Smooth muscle cell (in vitro differentiated cells): Measurements from ENCODE around the gene SLC30A7. TPM values are rescaled to one million over a fixed set of nuclear protein-coding genes. Genes with fewer than 3 reads are reported as not detected.
"Not testable (repeated sequence)": the region's sequence is repeated elsewhere in the genome, so short reads cannot be mapped to it uniquely, and the experiment has no call there.

Source experiments
- DNase-seq: peaks from one replicate; lab custom pipeline; 2025; ENCODE audit not compliant: unreplicated experiment; lab: John Stamatoyannopoulos, UW
- H2AFZ ChIP-seq: fragments of 200-600 bp; sonication (generic); 2 replicates; pipeline ENCODE4 v1.6.0; 2016; ENCODE audit warnings: antibody characterized with exemption, low read depth, mild to moderate bottlenecking
- H3F3A ChIP-seq: fragments of 200-600 bp; sonication (generic); 2 replicates; pipeline ENCODE4 v1.6.0; 2017; ENCODE audit warnings: antibody characterized with exemption, low read depth
- H3K27ac ChIP-seq: fragments of 200-600 bp; sonication (generic); 2 replicates; pipeline ENCODE4 v1.5.1; 2016; ENCODE audit warnings: low read depth, mild to moderate bottlenecking
- H3K27me3 ChIP-seq: fragments of 200-600 bp; sonication (generic); 2 replicates; pipeline ENCODE4 v1.6.1; 2016; ENCODE audit warnings: low read depth, mild to moderate bottlenecking
- H3K36me3 ChIP-seq: fragments of 200-600 bp; sonication (generic); 2 replicates; pipeline ENCODE4 v1.5.1; 2016; ENCODE audit warnings: low read depth
- H3K4me1 ChIP-seq: fragments of 200-600 bp; sonication (generic); 2 replicates; pipeline ENCODE4 v1.5.1; 2016; ENCODE audit warnings: low read depth
- H3K4me2 ChIP-seq: fragments of 200-600 bp; sonication (generic); 2 replicates; pipeline ENCODE4 v1.6.0; 2016; ENCODE audit warnings: mild to moderate bottlenecking
- H3K4me3 ChIP-seq: fragments of 200-600 bp; sonication (generic); 2 replicates; pipeline ENCODE4 v1.5.1; 2016; ENCODE audit warnings: mild to moderate bottlenecking
- H3K79me2 ChIP-seq: fragments of 200-600 bp; sonication (generic); 2 replicates; pipeline ENCODE4 v1.6.0; 2016; ENCODE audit warnings: low read depth, mild to moderate bottlenecking
- H3K9ac ChIP-seq: fragments of 200-600 bp; sonication (generic); 2 replicates; pipeline ENCODE4 v1.6.0; 2016; ENCODE audit warnings: low read depth
- H3K9me3 ChIP-seq: fragments of 200-600 bp; sonication (generic); replicated peaks from 2 replicates; pipeline ENCODE4 v1.5.1; 2016; ENCODE audit warnings: low read depth
- H4K20me1 ChIP-seq: fragments of 200-600 bp; sonication (generic); 2 replicates; pipeline ENCODE4 v1.6.0; 2016; ENCODE audit warnings: low read depth
- CTCF ChIP-seq: fragments of 200-600 bp; sonication (generic); IDR thresholded peaks from 2 replicates; pipeline ENCODE4 v1.5.1; 2017; ENCODE audit warnings: borderline replicate concordance, mild to moderate bottlenecking, antibody characterized with exemption; ENCODE audit not compliant: insufficient read depth, poor library complexity, severe bottlenecking
- WGBS: methylation state at CpG from one replicate; pipeline ENCODE4 v1.1.7; 2016; ENCODE audit warnings: low lambda C conversion rate; 5-methylcytosine and 5-hydroxymethylcytosine counted together
- polyA plus RNA-seq: library from polyadenylated mRNA; unstranded; fragments of >200 nt; fragmentation: Nextera tagmentation; extraction: Ambion mirVana; gene quantifications from 2 replicates; pipeline ENCODE4 v1.2.1, GENCODE V29; 2016
- total RNA-seq: library from RNA; depleted of rRNA; stranded (reverse); fragments of >200 nt; gene quantifications from 2 replicates; pipeline ENCODE4 v1.2.3, GENCODE V29; 2014

The SLC30A7 gene
- total and polyA plus RNA-seq, 2 experiments from 2014 or later: 22.0 to 59.0 TPM

DNA sequence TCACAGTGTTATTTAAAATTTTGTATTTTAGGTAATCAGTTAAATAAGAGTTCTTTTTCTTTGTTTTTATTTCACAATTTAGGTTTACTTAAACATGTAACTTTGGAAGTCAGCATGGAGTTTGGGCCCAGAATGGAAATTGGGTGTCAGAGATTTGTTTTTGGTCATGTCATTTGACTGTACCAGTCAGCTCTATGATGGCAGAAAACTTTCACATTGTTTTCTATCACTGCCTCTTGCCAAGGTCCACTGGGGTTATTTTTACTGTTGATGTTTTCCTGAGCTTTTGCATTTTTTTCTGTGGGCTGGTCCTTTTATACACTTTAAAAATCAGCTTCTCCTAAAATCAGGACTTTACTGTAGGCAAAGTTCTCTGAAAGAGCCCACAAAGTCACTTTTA, 54.4 kb downstream of the SLC30A7 start:
- Histone ChIP-seq H3K79me2 (peaks cover 17% of the 10 kb centered on the region), H3K4me1 (peaks cover 35% of the 10 kb centered on the region), H4K20me1 (peaks cover 61% of the 10 kb centered on the region), H3K9me3 (no peaks in the 10 kb centered on the region), H3K27ac (peak overlapping the region; percentile 4), H3K4me3 (no peak overlapping the region), H2AFZ (no peak overlapping the region), H3K4me2 (peak overlapping the region; percentile 13), H3K36me3 (no peaks in the 10 kb centered on the region), H3K27me3 (no peaks in the 10 kb centered on the region), H3K9ac (no peak overlapping the region), H3F3A (peaks cover 8% of the 10 kb centered on the region)
- no peak for TF ChIP-seq CTCF
- DNase-seq: no peak

DNA sequence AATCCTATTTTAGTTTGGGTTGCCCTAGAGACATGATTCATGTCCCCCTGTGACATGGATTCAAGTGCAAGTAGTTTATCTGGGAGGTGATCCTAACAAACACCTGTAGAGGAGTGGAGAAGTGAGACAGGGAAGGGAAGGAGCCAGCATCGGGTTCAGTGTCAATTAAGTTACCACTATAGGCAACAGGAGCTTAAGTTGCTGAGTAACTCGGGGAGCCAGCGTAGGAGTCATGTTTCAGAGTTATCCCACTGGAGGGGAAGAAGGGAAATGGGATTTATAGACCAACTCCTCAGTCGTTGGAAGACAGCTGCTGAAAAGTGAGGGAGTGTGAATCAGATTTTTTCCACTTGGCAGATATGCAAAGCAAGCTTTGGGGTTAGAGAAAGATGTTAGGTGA, 54.9 kb downstream of the SLC30A7 start:
- Histone ChIP-seq H3K9ac (no peak overlapping the region), H3K27ac (peak overlapping the region; percentile 4), H3K9me3 (no peaks in the 10 kb centered on the region), H3F3A (peaks cover 8% of the 10 kb centered on the region), H4K20me1 (peaks cover 66% of the 10 kb centered on the region), H3K4me3 (no peak overlapping the region), H3K36me3 (no peaks in the 10 kb centered on the region), H3K27me3 (no peaks in the 10 kb centered on the region), H2AFZ (no peak overlapping the region), H3K79me2 (peaks cover 16% of the 10 kb centered on the region), H3K4me1 (peaks cover 39% of the 10 kb centered on the region), H3K4me2 (peak overlapping the region; percentile 13)
- DNase-seq: no peak
- WGBS: 18% methylated on average over 4 of the region's 4 CpGs
- no peak for TF ChIP-seq CTCF

GRCh38 chr1:100952104-100952745, 56.3 kb downstream of the SLC30A7 start:
- DNase-seq: no peak
- peaks cover 45% of the 10 kb centered on the region for H3K4me1 ChIP-seq
- TF ChIP-seq CTCF: no peak
- 96% methylated on average over 4 of the region's 4 CpGs for WGBS
- H3K27ac ChIP-seq: no peak overlapping the region
- no peak overlapping the region for H3K4me3 ChIP-seq
- H3K4me2 ChIP-seq: no peak overlapping the region
- H3K79me2 ChIP-seq: peaks cover 6% of the 10 kb centered on the region
- no peak overlapping the region for H2AFZ ChIP-seq
- no peaks in the 10 kb centered on the region for H3K36me3 ChIP-seq
- peaks cover 77% of the 10 kb centered on the region for H4K20me1 ChIP-seq
- H3F3A ChIP-seq: peaks cover 8% of the 10 kb centered on the region
- no peaks in the 10 kb centered on the region for H3K27me3 ChIP-seq
- no peak overlapping the region for H3K9ac ChIP-seq
- H3K9me3 ChIP-seq: no peaks in the 10 kb centered on the region

DNA sequence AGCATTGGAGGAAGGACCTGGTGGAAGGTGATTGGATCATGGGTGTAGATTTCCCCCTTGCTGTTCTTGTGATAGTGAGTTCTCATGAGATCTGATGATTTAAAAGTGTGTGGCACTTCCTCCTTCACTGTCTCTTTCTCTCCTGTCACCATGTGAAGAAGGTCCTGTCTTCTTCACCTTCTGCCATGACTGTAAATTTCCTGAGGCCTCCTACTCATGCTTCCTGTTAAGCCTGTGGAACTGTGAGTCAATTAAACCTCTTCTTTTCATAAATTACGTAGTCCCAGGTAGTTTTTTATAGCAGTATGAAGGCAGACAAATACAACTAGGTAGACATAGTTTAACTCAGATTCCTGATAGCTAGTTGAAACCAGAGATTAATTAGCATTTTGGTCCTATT, 57.1 kb downstream of the SLC30A7 start:
- not testable (repeated sequence) for DNase-seq, H3K27ac ChIP-seq, H3K4me2 ChIP-seq, H3K36me3 ChIP-seq, H3F3A ChIP-seq, H2AFZ ChIP-seq, H3K79me2 ChIP-seq, H3K27me3 ChIP-seq, H3K9ac ChIP-seq, H3K9me3 ChIP-seq, H3K4me3 ChIP-seq
- 93% methylated on average over 1 of the region's 1 CpG for WGBS
- Histone ChIP-seq H3K4me1 (peaks cover 45% of the 10 kb centered on the region), H4K20me1 (peaks cover 77% of the 10 kb centered on the region)
